Neural progenitor cell (in vitro differentiated cells): ENCODE measurements around the gene SPAG9. TPM values are rescaled to one million over a fixed set of nuclear protein-coding genes. Genes with fewer than 3 reads are reported as not detected.
A peak's percentile ranks its signal among the peaks of the same experiment; 100 is the strongest.

ENCODE experiments used
- DNase-seq: peaks from one replicate; pipeline ENCODE4 v3.0.0-alpha.2; 2016; ENCODE audit warnings: low spot score
- H2AFZ ChIP-seq: fragments of 200-600 bp; sonication (generic); replicated peaks from 2 replicates; pipeline ENCODE4 v1.6.1; 2016; ENCODE audit warnings: antibody characterized with exemption
- H3F3A ChIP-seq: fragments of 200-600 bp; sonication (generic); 2 replicates; pipeline ENCODE4 v1.6.1; 2016; ENCODE audit warnings: antibody characterized with exemption, low read depth
- H3K27ac ChIP-seq: fragments of 200-600 bp; sonication (generic); 2 replicates; pipeline ENCODE4 v1.5.1; 2016; ENCODE audit warnings: mild to moderate bottlenecking
- H3K27me3 ChIP-seq: fragments of 200-600 bp; sonication (generic); 2 replicates; pipeline ENCODE4 v1.6.1; 2016; ENCODE audit warnings: mild to moderate bottlenecking, moderate library complexity
- H3K36me3 ChIP-seq: fragments of 200-600 bp; sonication (generic); 2 replicates; pipeline ENCODE4 v1.5.1; 2016
- H3K4me1 ChIP-seq: fragments of 200-600 bp; sonication (generic); 2 replicates; pipeline ENCODE4 v1.6.1; 2016; ENCODE audit warnings: mixed run types
- H3K4me2 ChIP-seq: fragments of 200-600 bp; sonication (generic); 2 replicates; pipeline ENCODE4 v1.6.1; 2016
- H3K4me3 ChIP-seq: fragments of 200-600 bp; sonication (generic); 2 replicates; pipeline ENCODE4 v1.5.1; 2016
- H3K79me2 ChIP-seq: fragments of 200-600 bp; sonication (generic); 2 replicates; pipeline ENCODE4 v1.6.1; 2016; ENCODE audit warnings: low read depth
- H3K9ac ChIP-seq: fragments of 200-600 bp; sonication (generic); 2 replicates; pipeline ENCODE4 v1.6.1; 2016
- H3K9me3 ChIP-seq: fragments of 200-600 bp; sonication (generic); 2 replicates; pipeline ENCODE4 v1.5.1; 2016; ENCODE audit warnings: low read depth
- H4K20me1 ChIP-seq: fragments of 200-600 bp; sonication (generic); 2 replicates; pipeline ENCODE4 v1.6.1; 2016; ENCODE audit warnings: low read depth
- H3K27ac Mint-ChIP-seq: 3 replicates; pipeline ENCODE4 v1.8.0; 2021; ENCODE audit warnings: mixed read lengths
- H3K27me3 Mint-ChIP-seq: 2 replicates; pipeline ENCODE4 v1.8.0; 2022; ENCODE audit warnings: low read depth, mild to moderate bottlenecking, inconsistent platforms, moderate library complexity, mixed read lengths; ENCODE audit not compliant: insufficient read depth
- H3K36me3 Mint-ChIP-seq: 3 replicates; pipeline ENCODE4 v1.8.0; 2021; ENCODE audit warnings: mixed read lengths
- H3K4me1 Mint-ChIP-seq: 3 replicates; pipeline ENCODE4 v1.8.0; 2021; ENCODE audit warnings: mixed read lengths
- H3K4me3 Mint-ChIP-seq: 3 replicates; pipeline ENCODE4 v1.8.0; 2021; ENCODE audit warnings: mild to moderate bottlenecking, moderate library complexity, mixed read lengths
- H3K9me3 Mint-ChIP-seq: 3 replicates; pipeline ENCODE4 v1.8.0; 2020; ENCODE audit warnings: mixed read lengths
- EZH2 ChIP-seq: fragments of 200-600 bp; sonication (generic); IDR thresholded peaks from 2 replicates; pipeline ENCODE4 v1.6.1; 2017; ENCODE audit warnings: antibody characterized with exemption, mild to moderate bottlenecking, moderate library complexity
- EZH2phosphoT487 ChIP-seq: fragments of 200-600 bp; sonication (generic); IDR thresholded peaks from 2 replicates; pipeline ENCODE4 v1.6.1; 2017; ENCODE audit warnings: antibody characterized with exemption
- total RNA-seq: library from RNA; depleted of rRNA; stranded (reverse); fragments of >200 nt; gene quantifications from 2 replicates; pipeline ENCODE4 v1.2.3, GENCODE V29; 2015; ENCODE audit warnings: low replicate concordance
- TF ChIP-seq, protein P1 (sequence below): fragments of 200-600 bp; sonication (generic); IDR thresholded peaks from 2 replicates; pipeline ENCODE4 v1.5.1; 2017; ENCODE audit warnings: antibody characterized with exemption, mild to moderate bottlenecking

The SPAG9 gene
- total RNA-seq = 89.7 and 99.5 TPM in 2 replicates

GRCh38 chr17:51120739-51121619 is at the start of gene SPAG9:
Gene SPAG9, minus strand, starts transcription at chr17:51120868. Its CDS starts 212 bp downstream, at chr17:51120656.
- Histone ChIP-seq H3K36me3 (no peaks in the 10 kb centered on the region), H3K9me3 (no peaks in the 10 kb centered on the region), H3K4me3 (peak within 1 kb of the TSS; percentile 100), H3K27ac (peak within 1 kb of the TSS; percentile 82), H3K79me2 (peaks cover 41% of the 10 kb centered on the region), H2AFZ (peak within 1 kb of the TSS; percentile 96), H3K9ac (peak within 1 kb of the TSS; percentile 59), H3F3A (peaks cover 20% of the 10 kb centered on the region), H4K20me1 (peaks cover 37% of the 10 kb centered on the region), H3K4me2 (peak within 1 kb of the TSS; percentile 88), H3K27me3 (no peaks in the 10 kb centered on the region), H3K4me1 (peaks cover 5% of the 10 kb centered on the region)
- peak; percentile 98 for DNase-seq
- Mint-ChIP-seq H3K9me3 (no peaks in the 10 kb centered on the region), H3K27me3 (peaks cover 4% of the 10 kb centered on the region), H3K4me3 (peak within 1 kb of the TSS; percentile 96), H3K4me1 (peaks cover 33% of the 10 kb centered on the region), H3K27ac (peak within 1 kb of the TSS; percentile 99), H3K36me3 (no peaks in the 10 kb centered on the region)
- no peak for TF ChIP-seq EZH2phosphoT487
- TF ChIP-seq, protein P1, sequence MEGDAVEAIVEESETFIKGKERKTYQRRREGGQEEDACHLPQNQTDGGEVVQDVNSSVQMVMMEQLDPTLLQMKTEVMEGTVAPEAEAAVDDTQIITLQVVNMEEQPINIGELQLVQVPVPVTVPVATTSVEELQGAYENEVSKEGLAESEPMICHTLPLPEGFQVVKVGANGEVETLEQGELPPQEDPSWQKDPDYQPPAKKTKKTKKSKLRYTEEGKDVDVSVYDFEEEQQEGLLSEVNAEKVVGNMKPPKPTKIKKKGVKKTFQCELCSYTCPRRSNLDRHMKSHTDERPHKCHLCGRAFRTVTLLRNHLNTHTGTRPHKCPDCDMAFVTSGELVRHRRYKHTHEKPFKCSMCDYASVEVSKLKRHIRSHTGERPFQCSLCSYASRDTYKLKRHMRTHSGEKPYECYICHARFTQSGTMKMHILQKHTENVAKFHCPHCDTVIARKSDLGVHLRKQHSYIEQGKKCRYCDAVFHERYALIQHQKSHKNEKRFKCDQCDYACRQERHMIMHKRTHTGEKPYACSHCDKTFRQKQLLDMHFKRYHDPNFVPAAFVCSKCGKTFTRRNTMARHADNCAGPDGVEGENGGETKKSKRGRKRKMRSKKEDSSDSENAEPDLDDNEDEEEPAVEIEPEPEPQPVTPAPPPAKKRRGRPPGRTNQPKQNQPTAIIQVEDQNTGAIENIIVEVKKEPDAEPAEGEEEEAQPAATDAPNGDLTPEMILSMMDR = no peak
- no peak for TF ChIP-seq EZH2

- Histone ChIP-seq H3K27me3 (no peaks in the 10 kb centered on the region), H3K27ac (no peak overlapping the region), H3K4me1 (peaks cover 4% of the 10 kb centered on the region), H3F3A (peaks cover 35% of the 10 kb centered on the region), H3K79me2 (peaks cover 12% of the 10 kb centered on the region), H3K36me3 (no peaks in the 10 kb centered on the region), H3K4me2 (no peak overlapping the region), H3K4me3 (no peak overlapping the region), H2AFZ (no peak overlapping the region), H3K9ac (no peak overlapping the region), H4K20me1 (peaks cover 15% of the 10 kb centered on the region), H3K9me3 (no peaks in the 10 kb centered on the region)
- Mint-ChIP-seq H3K27ac (no peak overlapping the region), H3K36me3 (peaks cover 22% of the 10 kb centered on the region), H3K4me1 (peaks cover 21% of the 10 kb centered on the region), H3K4me3 (no peak overlapping the region), H3K9me3 (no peaks in the 10 kb centered on the region), H3K27me3 (peaks cover 4% of the 10 kb centered on the region)
- TF ChIP-seq EZH2 = no peak
- TF ChIP-seq EZH2phosphoT487 = no peak
- TF ChIP-seq, protein P1 = no peak
- no peak for DNase-seq
These were observed 48.7 kb upstream of the SPAG9 start for GRCh38 chr17:51169340-51169739.

- H3K9ac ChIP-seq = peak overlapping the region; percentile 0
- H3K4me1 ChIP-seq = peaks cover 4% of the 10 kb centered on the region
- no peaks in the 10 kb centered on the region for H3K9me3 ChIP-seq
- peak overlapping the region; percentile 66 for H3K4me3 ChIP-seq
- H3K27me3 Mint-ChIP-seq = peaks cover 2% of the 10 kb centered on the region
- peaks cover 12% of the 10 kb centered on the region for H3K79me2 ChIP-seq
- H2AFZ ChIP-seq = peak overlapping the region; percentile 75
- H3K27me3 ChIP-seq = no peaks in the 10 kb centered on the region
- H3K9me3 Mint-ChIP-seq = no peaks in the 10 kb centered on the region
- H3K27ac Mint-ChIP-seq = peak overlapping the region; percentile 38
- no peak overlapping the region for H3K27ac ChIP-seq
- peak overlapping the region; percentile 82 for H3K4me3 Mint-ChIP-seq
- peak overlapping the region; percentile 93 for H3K4me2 ChIP-seq
- peak; percentile 66 for DNase-seq
- H3K4me1 Mint-ChIP-seq = peaks cover 21% of the 10 kb centered on the region
- H3F3A ChIP-seq = peaks cover 35% of the 10 kb centered on the region
- peaks cover 4% of the 10 kb centered on the region for H3K36me3 ChIP-seq
- peaks cover 20% of the 10 kb centered on the region for H3K36me3 Mint-ChIP-seq
- TF ChIP-seq, protein P1 = peak; percentile 71
- no peak for TF ChIP-seq EZH2phosphoT487
- TF ChIP-seq EZH2 = peak; percentile 40
- H4K20me1 ChIP-seq = peaks cover 15% of the 10 kb centered on the region
These were observed 46.6 kb upstream of the SPAG9 start for GRCh38 chr17:51166987-51167931.
